Uterus (tissue), 4 donors: ENCODE measurements around the gene SLC15A4. TPM values are rescaled to one million over a fixed set of nuclear protein-coding genes. Genes with fewer than 3 reads are reported as not detected.

ENCODE experiments used
- DNase-seq, 2 donors: peaks; one replicate each; pipeline ENCODE4 v3.0.0-alpha.2; 2019 to 2020
- H3K27ac ChIP-seq, 2 donors: fragments of 200-600 bp; sonication (generic); 1 replicate in 1 of 2; 2 replicates in 1 of 2; pipeline ENCODE4 v1.5.1; 2016 to 2018
- H3K27me3 ChIP-seq, 2 donors: fragments of 200-600 bp; sonication (generic); one replicate each; pipeline ENCODE4 v1.5.1; 2018 to 2019; ENCODE audit warnings: control low read depth in 1 of 2
- H3K36me3 ChIP-seq, 2 donors: fragments of 200-600 bp; sonication (generic); one replicate each; pipeline ENCODE4 v1.5.1; 2019; ENCODE audit warnings: control low read depth in 1 of 2
- H3K4me1 ChIP-seq, 2 donors: fragments of 200-600 bp; sonication (generic); one replicate each; pipeline ENCODE4 v1.5.1; 2018 to 2019; ENCODE audit warnings: control low read depth in 1 of 2
- H3K4me3 ChIP-seq, 2 donors: fragments of 200-600 bp; sonication (generic); 1 replicate in 1 of 2; 2 replicates in 1 of 2; pipeline ENCODE4 v1.5.1; 2018 to 2019; ENCODE audit warnings: mild to moderate bottlenecking in 1 of 2
- H3K9me3 ChIP-seq, 2 donors: fragments of 200-600 bp; sonication (generic); one replicate each; pipeline ENCODE4 v1.5.1; 2019; ENCODE audit warnings: control low read depth in 1 of 2
- CTCF ChIP-seq, 4 experiments: fragments of 200-600 bp in 2 of 4; fragments of 450-650 bp in 2 of 4; sonication (generic) in 2 of 4; IDR thresholded peaks; one replicate each; pipeline ENCODE4 v1.5.1; 2016 to 2019; ENCODE audit warnings: antibody characterized with exemption in 4 of 4, mild to moderate bottlenecking in 2 of 4, moderate library complexity in 1 of 4
- POLR2A ChIP-seq, 2 donors: fragments of 450-650 bp; IDR thresholded peaks; one replicate each; pipeline ENCODE4 v1.6.1; 2016; ENCODE audit warnings: antibody characterized with exemption in 2 of 2, mild to moderate bottlenecking in 1 of 2, moderate library complexity in 1 of 2
- intact Hi-C: fragments of 100-400 bp; cut with DNase I; formaldehyde crosslinking; loops from one replicate; pipeline ENCODE4 v1.15.1; 2023; ENCODE audit warnings: low total_unique reads
- total RNA-seq, 4 donors: library from RNA; depleted of rRNA in 3 of 4; stranded (reverse); fragments of >200 nt in 3 of 4; gene quantifications; one replicate each; pipeline versions ENCODE4 v1.1.0 to v1.2.4, GENCODE V29; 2014 to 2023
- donor health status: DM: yes; HTN: yes; CAD: no.

SLC15A4 gene
- total RNA-seq, 4 donors from 2014 or later = 40.9 to 62.8 (median 52.1) TPM

GRCh38 chr12:128747441-128747840, 76.3 kb downstream of the SLC15A4 start:
- TF ChIP-seq CTCF (IDR thresholded peaks at IDR 0.05) (no peak), POLR2A (IDR thresholded peaks at IDR 0.05) (no peak)
- Histone ChIP-seq H3K4me3 (no peak overlapping the region), H3K4me1 (no peaks in the 10 kb centered on the region), H3K36me3 (no peaks in the 10 kb centered on the region), H3K27me3 (no peaks in the 10 kb centered on the region), H3K27ac (no peak overlapping the region), H3K9me3 (no peaks in the 10 kb centered on the region)
- no peak for DNase-seq
- intact Hi-C loops = no loop called here

GRCh38 chr12:128745772-128746689, 77.7 kb downstream of the SLC15A4 start:
- no peak for TF ChIP-seq POLR2A (IDR thresholded peaks at IDR 0.05)
- no peak for TF ChIP-seq CTCF (IDR thresholded peaks at IDR 0.05)
- no peaks in the 10 kb centered on the region for H3K27me3 ChIP-seq
- H3K4me3 ChIP-seq = no peak overlapping the region
- no peaks in the 10 kb centered on the region for H3K9me3 ChIP-seq
- no peak for DNase-seq
- H3K4me1 ChIP-seq = no peaks in the 10 kb centered on the region
- no peak overlapping the region for H3K27ac ChIP-seq
- intact Hi-C loops = no loop called here
- no peaks in the 10 kb centered on the region for H3K36me3 ChIP-seq

GRCh38 chr12:128743916-128744315, 79.8 kb downstream of the SLC15A4 start:
- DNase-seq = no peak
- Histone ChIP-seq H3K4me3 (no peak overlapping the region), H3K36me3 (no peaks in the 10 kb centered on the region), H3K4me1 (no peaks in the 10 kb centered on the region), H3K9me3 (no peaks in the 10 kb centered on the region), H3K27ac (no peak overlapping the region), H3K27me3 (no peaks in the 10 kb centered on the region)
- TF ChIP-seq POLR2A (IDR thresholded peaks at IDR 0.05) (no peak), CTCF (IDR thresholded peaks at IDR 0.05) (no peak)
- intact Hi-C loops = no loop called here

Other genes with a start within 250 kb of the SLC15A4 start
- 1 to 10 TPM in 2 of 4 donors, under 1 TPM in 1, not detected in 1; 0.26 to 3.6 (median 2.9) TPM for gene GLT1D1, start 29.5 kb upstream of the SLC15A4 start, total RNA-seq